CD8-positive, alpha-beta memory T cell (primary cell): Measurements from ENCODE around the gene SNX20. TPM values are rescaled to one million over a fixed set of nuclear protein-coding genes. Genes with fewer than 3 reads are reported as not detected.

ENCODE experiments used
- CTCF ChIA-PET: fragments of 350-600 bp; sonication (Branson Sonifier 250); formaldehyde crosslinking; loops from one replicate; lab custom pipeline; 2021; ENCODE audit warnings: antibody characterized with exemption; lab: Charles Lee
- POLR2A ChIA-PET: fragments of 350-600 bp; sonication (Branson Sonifier 250); formaldehyde crosslinking; loops from one replicate; lab custom pipeline; 2021; ENCODE audit warnings: antibody characterized with exemption; lab: Charles Lee
- DNase-seq, 5 donors: peaks; one replicate each; pipeline versions ENCODE4 v3.0.0 to v3.0.0-alpha.2; 2020 to 2022; ENCODE audit warnings: mixed read lengths in 1 of 5
- H3K27ac ChIP-seq: one replicate; pipeline ENCODE4 v1.7.0; 2013; ENCODE audit warnings: low read depth, mild to moderate bottlenecking, low read length, moderate library complexity
- H3K27me3 ChIP-seq: 2 replicates; pipeline ENCODE4 v1.7.0; 2013; ENCODE audit warnings: low read length, mild to moderate bottlenecking; ENCODE audit not compliant: insufficient read depth, poor library complexity, severe bottlenecking
- H3K36me3 ChIP-seq: 2 replicates; pipeline ENCODE4 v1.7.0; 2013; ENCODE audit warnings: mild to moderate bottlenecking, low read length, moderate library complexity; ENCODE audit not compliant: insufficient read depth
- H3K4me1 ChIP-seq: 2 replicates; pipeline ENCODE4 v1.7.0; 2013; ENCODE audit warnings: mild to moderate bottlenecking, low read length, moderate library complexity; ENCODE audit not compliant: insufficient read depth
- H3K4me3 ChIP-seq: 2 replicates; pipeline ENCODE4 v1.7.0; 2013; ENCODE audit warnings: mild to moderate bottlenecking, low read length
- H3K9me3 ChIP-seq: 2 replicates; pipeline ENCODE4 v1.7.0; 2013; ENCODE audit warnings: mild to moderate bottlenecking, low read length
- H3K27ac Mint-ChIP-seq, 8 donors: one replicate each; pipeline ENCODE4 v1.8.0; 2020 to 2021; ENCODE audit warnings: mixed read lengths in 8 of 8, mild to moderate bottlenecking in 6 of 8, inconsistent platforms in 3 of 8, moderate library complexity in 3 of 8
- H3K27me3 Mint-ChIP-seq, 2 donors: one replicate each; pipeline ENCODE4 v1.8.0; 2020 to 2021; ENCODE audit warnings: mixed read lengths in 2 of 2, mild to moderate bottlenecking in 1 of 2, moderate library complexity in 1 of 2
- H3K36me3 Mint-ChIP-seq, 3 donors: one replicate each; pipeline ENCODE4 v1.8.0; 2020 to 2021; ENCODE audit warnings: mixed read lengths in 3 of 3, inconsistent platforms in 1 of 3, mild to moderate bottlenecking in 1 of 3
- H3K4me1 Mint-ChIP-seq, 3 donors: one replicate each; pipeline ENCODE4 v1.8.0; 2020 to 2021; ENCODE audit warnings: mixed read lengths in 3 of 3, inconsistent platforms in 1 of 3, mild to moderate bottlenecking in 1 of 3
- H3K4me3 Mint-ChIP-seq, 7 donors: one replicate each; pipeline ENCODE4 v1.8.0; 2020 to 2021; ENCODE audit warnings: mixed read lengths in 7 of 7, mild to moderate bottlenecking in 6 of 7, moderate library complexity in 4 of 7, inconsistent platforms in 2 of 7
- H3K9me3 Mint-ChIP-seq, 5 donors: one replicate each; pipeline ENCODE4 v1.8.0; 2020 to 2022; ENCODE audit warnings: mixed read lengths in 5 of 5, mild to moderate bottlenecking in 3 of 5, moderate library complexity in 2 of 5, inconsistent platforms in 1 of 5
- polyA plus RNA-seq: library from polyadenylated mRNA; unstranded; fragments of 300-500 nt; fragmentation: Illumina TruSeq; gene quantifications from one replicate; pipeline ENCODE4 v1.2.3, GENCODE V29; 2021
- total RNA-seq, 2 experiments: library from RNA; stranded (reverse); gene quantifications; one replicate each; pipeline ENCODE4 v1.2.3, GENCODE V29; 2021

Gene SNX20
- total and polyA plus RNA-seq, 3 experiments from 2014 or later = 25.0 to 61.7 (median 27.8) TPM

- Histone ChIP-seq H3K4me1 (no peaks in the 10 kb centered on the region), H3K4me3 (no peak overlapping the region), H3K27ac (no peak overlapping the region), H3K9me3 (no peaks in the 10 kb centered on the region), H3K36me3 (no peaks in the 10 kb centered on the region), H3K27me3 (no peaks in the 10 kb centered on the region)
- POLR2A ChIA-PET = no interaction called here
- H3K4me1 Mint-ChIP-seq = peaks cover 4 to 7% (median 5%) of the 10 kb centered on the region in 3 donors
- peaks cover 4 to 11% of the 10 kb centered on the region in 2 donors for H3K27me3 Mint-ChIP-seq
- H3K36me3 Mint-ChIP-seq = no peaks in the 10 kb centered on the region
- no peak overlapping the region for H3K27ac Mint-ChIP-seq
- no peak for DNase-seq
- CTCF ChIA-PET = no interaction called here
- no peak overlapping the region for H3K4me3 Mint-ChIP-seq
- H3K9me3 Mint-ChIP-seq = no peaks in the 10 kb centered on the region
Observed at GRCh38 chr16:50642349-50642748, 38.8 kb downstream of the SNX20 start.

GRCh38 chr16:50641818-50642187 lies 39.3 kb downstream of the SNX20 start:
- Mint-ChIP-seq H3K27ac (no peak overlapping the region), H3K36me3 (no peaks in the 10 kb centered on the region), H3K9me3 (no peaks in the 10 kb centered on the region), H3K27me3 (peaks cover 4 to 11% of the 10 kb centered on the region in 2 donors), H3K4me1 (peaks cover 4 to 7% (median 5%) of the 10 kb centered on the region in 3 donors), H3K4me3 (no peak overlapping the region)
- H3K27ac ChIP-seq = no peak overlapping the region
- H3K27me3 ChIP-seq = no peaks in the 10 kb centered on the region
- DNase-seq = no peak
- H3K4me3 ChIP-seq = no peak overlapping the region
- no peaks in the 10 kb centered on the region for H3K4me1 ChIP-seq
- H3K9me3 ChIP-seq = no peaks in the 10 kb centered on the region
- CTCF ChIA-PET = no interaction called here
- POLR2A ChIA-PET = no interaction called here
- no peaks in the 10 kb centered on the region for H3K36me3 ChIP-seq

GRCh38 chr16:50640919-50641817 lies 39.9 kb downstream of the SNX20 start:
- Histone ChIP-seq H3K27me3 (no peaks in the 10 kb centered on the region), H3K4me1 (no peaks in the 10 kb centered on the region), H3K27ac (no peak overlapping the region), H3K4me3 (no peak overlapping the region), H3K36me3 (no peaks in the 10 kb centered on the region), H3K9me3 (no peaks in the 10 kb centered on the region)
- peaks cover 4 to 7% (median 5%) of the 10 kb centered on the region in 3 donors for H3K4me1 Mint-ChIP-seq
- H3K4me3 Mint-ChIP-seq = no peak overlapping the region
- H3K9me3 Mint-ChIP-seq = no peaks in the 10 kb centered on the region
- H3K27me3 Mint-ChIP-seq = peaks cover 4 to 11% of the 10 kb centered on the region in 2 donors
- ChIA-PET CTCF (no interaction called here), POLR2A (no interaction called here)
- no peaks in the 10 kb centered on the region for H3K36me3 Mint-ChIP-seq
- no peak for DNase-seq
- no peak overlapping the region for H3K27ac Mint-ChIP-seq

GRCh38 chr16:50640391-50640790 lies 40.7 kb downstream of the SNX20 start:
- ChIA-PET POLR2A (no interaction called here), CTCF (no interaction called here)
- no peak for DNase-seq
- H3K9me3 ChIP-seq = no peaks in the 10 kb centered on the region
- no peaks in the 10 kb centered on the region for H3K27me3 ChIP-seq
- H3K27me3 Mint-ChIP-seq = peaks cover 4 to 11% of the 10 kb centered on the region in 2 donors
- no peaks in the 10 kb centered on the region for H3K4me1 ChIP-seq
- H3K36me3 ChIP-seq = no peaks in the 10 kb centered on the region
- no peak overlapping the region for H3K27ac Mint-ChIP-seq
- H3K27ac ChIP-seq = no peak overlapping the region
- H3K9me3 Mint-ChIP-seq = no peaks in the 10 kb centered on the region
- H3K4me3 ChIP-seq = no peak overlapping the region
- peaks cover 7 to 9% (median 7%) of the 10 kb centered on the region in 3 donors for H3K4me1 Mint-ChIP-seq
- H3K4me3 Mint-ChIP-seq = no peak overlapping the region
- H3K36me3 Mint-ChIP-seq = no peaks in the 10 kb centered on the region

GRCh38 chr16:50638816-50639670 lies 42.1 kb downstream of the SNX20 start:
- peaks cover 0 to 4% of the 10 kb centered on the region in 2 donors for H3K27me3 Mint-ChIP-seq
- POLR2A ChIA-PET = no interaction called here
- CTCF ChIA-PET = no interaction called here

GRCh38 chr16:50637716-50638602 lies 43.2 kb downstream of the SNX20 start:
- no peak overlapping the region for H3K4me3 Mint-ChIP-seq
- peaks cover 0 to 2% (median 0%) of the 10 kb centered on the region in 3 donors for H3K36me3 Mint-ChIP-seq
- POLR2A ChIA-PET = no interaction called here
- H3K27me3 Mint-ChIP-seq = peaks cover 0 to 4% of the 10 kb centered on the region in 2 donors
- no peaks in the 10 kb centered on the region for H3K36me3 ChIP-seq
- H3K4me1 Mint-ChIP-seq = peaks cover 0 to 5% (median 3%) of the 10 kb centered on the region in 3 donors
- no peaks in the 10 kb centered on the region for H3K9me3 Mint-ChIP-seq
- no peak overlapping the region for H3K4me3 ChIP-seq
- no peak overlapping the region for H3K27ac Mint-ChIP-seq
- no peaks in the 10 kb centered on the region for H3K4me1 ChIP-seq
- no peaks in the 10 kb centered on the region for H3K27me3 ChIP-seq
- no peaks in the 10 kb centered on the region for H3K9me3 ChIP-seq
- DNase-seq = no peak
- no peak overlapping the region for H3K27ac ChIP-seq
- CTCF ChIA-PET = no interaction called here

More at GRCh38 chr16:50638816-50639670, 42.1 kb downstream of the SNX20 start:
- no peak overlapping the region for H3K4me3 ChIP-seq
- peaks cover 0 to 2% (median 0%) of the 10 kb centered on the region in 3 donors for H3K36me3 Mint-ChIP-seq
- H3K4me1 ChIP-seq = no peaks in the 10 kb centered on the region
- no peak overlapping the region for H3K27ac ChIP-seq
- peak overlapping the region in 2 of 8 donors; percentile 43 to 88 for H3K27ac Mint-ChIP-seq
- no peak for DNase-seq
- no peaks in the 10 kb centered on the region for H3K27me3 ChIP-seq
- H3K36me3 ChIP-seq = no peaks in the 10 kb centered on the region
- H3K4me1 Mint-ChIP-seq = peaks cover 0 to 5% (median 3%) of the 10 kb centered on the region in 3 donors
- H3K9me3 Mint-ChIP-seq = no peaks in the 10 kb centered on the region
- no peaks in the 10 kb centered on the region for H3K9me3 ChIP-seq
- H3K4me3 Mint-ChIP-seq = no peak overlapping the region

GRCh38 chr16:50636753-50637374 lies 44.2 kb downstream of the SNX20 start:
- peak overlapping the region in 5 of 8 donors; percentile 9 to 84 (median 12) for H3K27ac Mint-ChIP-seq
- ChIA-PET CTCF (interaction anchor here (1.0 kb wide), 1 partner anchor 29 kb away, joined by 3 read pairs; no protein-coding TSS in a partner anchor), POLR2A (no interaction called here)
- no peak overlapping the region for H3K4me3 Mint-ChIP-seq
- Histone ChIP-seq H3K27me3 (no peaks in the 10 kb centered on the region), H3K4me1 (no peaks in the 10 kb centered on the region), H3K4me3 (no peak overlapping the region), H3K9me3 (no peaks in the 10 kb centered on the region), H3K36me3 (no peaks in the 10 kb centered on the region), H3K27ac (no peak overlapping the region)
- H3K9me3 Mint-ChIP-seq = no peaks in the 10 kb centered on the region
- peaks cover 0 to 6% of the 10 kb centered on the region in 2 donors for H3K27me3 Mint-ChIP-seq
- DNase-seq = no peak
- H3K4me1 Mint-ChIP-seq = peaks cover 0 to 5% (median 3%) of the 10 kb centered on the region in 3 donors
- peaks cover 0 to 2% (median 0%) of the 10 kb centered on the region in 3 donors for H3K36me3 Mint-ChIP-seq
